ENCODE results near the gene ADARB2.

The ADARB2 gene

GRCh38 chr10:1273372-1274105 is 463.8 kb downstream of the ADARB2 start:
- TF ChIP-seq TAF1 (IDR thresholded peaks at IDR 0.05; ENCODE audit: borderline replicate concordance, insufficient read depth, low read length) = no peak
- TF ChIP-seq POLR2AphosphoS5 (IDR thresholded peaks at IDR 0.05; ENCODE audit: low read depth, low read length) = no peak
- TF ChIP-seq SIN3A (IDR thresholded peaks at IDR 0.05; ENCODE audit: borderline replicate concordance, insufficient read depth, low read length) = no peak
- no peak for TF ChIP-seq FOXP2 (optimal IDR thresholded peaks at IDR 0.05; ENCODE audit: borderline replicate concordance, extremely low read depth, extremely low read length, insufficient read depth)
- no peak for TF ChIP-seq REST (IDR thresholded peaks at IDR 0.05; ENCODE audit: insufficient read depth in 1 of 2, low read depth in 2 of 2, low read length in 2 of 2)

- no peak for TF ChIP-seq TAF1 (IDR thresholded peaks at IDR 0.05; ENCODE audit: borderline replicate concordance, insufficient read depth, low read length)
- no peak for TF ChIP-seq REST (IDR thresholded peaks at IDR 0.05; ENCODE audit: insufficient read depth in 1 of 2, low read depth in 2 of 2, low read length in 2 of 2)
- TF ChIP-seq SIN3A (IDR thresholded peaks at IDR 0.05; ENCODE audit: borderline replicate concordance, insufficient read depth, low read length) = no peak
- TF ChIP-seq FOXP2 (optimal IDR thresholded peaks at IDR 0.05; ENCODE audit: borderline replicate concordance, extremely low read depth, extremely low read length, insufficient read depth) = no peak
- TF ChIP-seq POLR2AphosphoS5 (IDR thresholded peaks at IDR 0.05; ENCODE audit: low read depth, low read length) = no peak
These were observed 464.6 kb downstream of the ADARB2 start for GRCh38 chr10:1272777-1273161.

GRCh38 chr10:1272079-1272776 is 465.1 kb downstream of the ADARB2 start:
- TF ChIP-seq FOXP2 (optimal IDR thresholded peaks at IDR 0.05; ENCODE audit: borderline replicate concordance, extremely low read depth, extremely low read length, insufficient read depth) (no peak), REST (IDR thresholded peaks at IDR 0.05; ENCODE audit: insufficient read depth in 1 of 2, low read depth in 2 of 2, low read length in 2 of 2) (no peak), POLR2AphosphoS5 (IDR thresholded peaks at IDR 0.05; ENCODE audit: low read depth, low read length) (no peak), SIN3A (IDR thresholded peaks at IDR 0.05; ENCODE audit: borderline replicate concordance, insufficient read depth, low read length) (no peak), TAF1 (IDR thresholded peaks at IDR 0.05; ENCODE audit: borderline replicate concordance, insufficient read depth, low read length) (no peak)

- TF ChIP-seq SIN3A (IDR thresholded peaks at IDR 0.05; ENCODE audit: borderline replicate concordance, insufficient read depth, low read length) (no peak), REST (IDR thresholded peaks at IDR 0.05; ENCODE audit: insufficient read depth in 1 of 2, low read depth in 2 of 2, low read length in 2 of 2) (no peak), POLR2AphosphoS5 (IDR thresholded peaks at IDR 0.05; ENCODE audit: low read depth, low read length) (no peak), TAF1 (IDR thresholded peaks at IDR 0.05; ENCODE audit: borderline replicate concordance, insufficient read depth, low read length) (no peak), FOXP2 (optimal IDR thresholded peaks at IDR 0.05; ENCODE audit: borderline replicate concordance, extremely low read depth, extremely low read length, insufficient read depth) (no peak)
These were observed 466.4 kb downstream of the ADARB2 start for GRCh38 chr10:1270906-1271305.
